ENCODE results near the gene DHRSX.
"Not testable (repeated sequence)": the region's sequence is repeated elsewhere in the genome, so short reads cannot be mapped to it uniquely, and the experiment has no call there.

DHRSX gene

GRCh38 chrX:2474963-2475726, 25.6 kb downstream of the DHRSX start:
- DNase-seq (ENCODE audit: low read depth) = no peak

- no peak for DNase-seq (ENCODE audit: low read depth)
Observed at GRCh38 chrX:2474280-2474962, 26.4 kb downstream of the DHRSX start.

GRCh38 chrX:2473064-2473463, 27.7 kb downstream of the DHRSX start:
- DNase-seq (ENCODE audit: low read depth) = not testable (repeated sequence)

GRCh38 chrX:2471641-2472040, 29.1 kb downstream of the DHRSX start:
- no peak for DNase-seq (ENCODE audit: low read depth)

DNA sequence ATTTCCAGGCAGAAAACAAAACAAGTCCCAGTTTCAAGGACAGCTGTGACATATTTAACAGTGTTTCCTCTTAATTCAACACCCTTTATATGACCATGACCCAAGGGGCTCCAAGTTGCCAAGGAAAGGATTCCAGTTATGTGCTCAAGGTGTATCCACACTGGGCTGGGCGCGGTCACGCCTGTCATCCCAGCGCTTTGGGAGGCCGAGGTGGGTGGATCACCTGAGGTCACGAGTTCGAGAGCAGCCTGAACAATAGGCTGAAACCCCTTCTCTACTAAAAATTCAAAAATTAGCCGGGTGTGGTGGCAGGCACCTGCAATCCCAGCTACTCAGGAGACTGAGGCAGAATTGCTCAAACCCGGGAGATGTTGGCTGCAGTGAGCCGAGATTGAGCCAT, 29.6 kb downstream of the DHRSX start:
- not testable (repeated sequence) for DNase-seq (ENCODE audit: low read depth)

DNA sequence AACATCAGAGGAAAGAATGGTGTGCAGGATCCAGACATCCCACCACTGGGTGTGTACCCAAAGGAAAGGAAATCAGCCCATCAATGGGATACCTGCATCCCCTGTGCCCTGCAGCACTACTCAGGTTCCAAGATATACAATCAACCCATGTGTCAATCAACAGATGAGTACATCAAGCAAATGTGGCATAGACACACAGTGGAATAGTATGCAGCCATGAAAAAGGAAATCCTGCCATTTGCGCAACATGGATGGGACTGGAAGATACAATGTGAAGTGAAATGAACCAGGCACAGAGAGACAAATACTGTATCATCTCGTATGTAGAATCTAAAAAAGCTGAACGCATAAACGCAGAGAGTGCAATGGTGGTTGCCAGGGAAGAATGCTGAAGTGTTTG, 30.9 kb downstream of the DHRSX start:
- not testable (repeated sequence) for DNase-seq (ENCODE audit: low read depth)

DNA sequence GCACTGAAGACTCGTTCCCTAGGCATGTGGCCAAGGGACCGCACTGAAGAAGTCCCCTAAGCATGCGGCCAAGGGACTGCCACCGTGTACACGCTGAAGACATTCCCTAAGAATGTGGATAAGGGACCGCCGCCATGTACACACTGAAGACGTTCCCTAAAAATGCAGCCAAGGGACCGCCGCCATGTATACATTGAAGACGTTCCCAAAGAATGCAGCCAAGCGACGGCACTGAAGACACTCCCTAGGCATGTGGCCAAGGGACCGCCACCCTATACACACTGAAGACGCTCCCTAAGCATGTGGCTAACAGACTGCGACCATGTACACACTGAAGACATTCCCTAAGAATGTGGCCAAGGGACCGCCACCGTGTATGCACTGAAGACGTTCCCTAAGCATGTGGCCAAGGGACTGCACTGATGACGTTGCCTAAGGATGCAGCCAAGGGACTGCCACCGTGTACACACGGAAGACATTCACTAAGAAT, 31.5 kb downstream of the DHRSX start:
- DNase-seq (ENCODE audit: low read depth) = no peak

DNA sequence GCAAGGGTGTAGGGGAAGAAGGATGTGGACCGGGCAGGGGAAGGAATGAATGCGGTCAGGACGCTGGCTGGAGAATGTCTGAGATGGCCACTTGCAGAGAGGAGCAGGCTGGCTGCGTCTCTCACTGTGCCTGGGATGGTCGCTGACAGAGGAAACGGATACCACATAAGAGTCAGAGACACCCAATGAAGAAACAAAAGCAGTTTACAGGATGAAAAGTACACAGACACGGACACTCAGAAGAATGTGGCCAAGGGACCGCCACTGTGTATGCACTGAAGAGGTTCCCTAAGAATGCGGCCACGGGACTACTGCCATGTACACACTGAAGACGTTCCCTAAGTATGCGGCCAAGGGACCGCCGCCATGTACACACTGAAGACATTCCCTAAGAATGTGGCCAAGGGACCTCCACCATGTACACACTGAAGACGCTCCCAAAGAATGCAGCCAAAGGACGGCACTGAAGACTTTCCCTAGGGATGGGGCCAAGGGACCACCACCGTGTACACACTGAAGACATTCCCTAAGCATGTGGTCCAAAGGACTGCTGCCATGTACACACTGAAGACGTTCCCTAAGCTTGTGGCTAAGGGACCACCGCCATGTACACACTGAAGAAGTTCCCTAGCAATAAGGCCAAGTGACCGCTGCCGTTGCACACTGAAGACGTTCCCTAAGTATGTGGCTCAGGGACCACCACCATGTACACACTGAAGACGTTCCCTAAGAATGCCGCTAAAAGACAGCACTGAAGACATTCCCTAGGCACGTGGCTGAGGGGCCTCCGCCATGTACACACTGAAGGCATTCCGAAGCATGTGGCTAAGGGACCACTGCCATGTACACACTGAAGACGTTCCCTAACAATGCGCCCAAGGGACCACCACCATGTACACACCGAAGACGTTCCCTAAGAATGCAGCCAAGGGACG, 32.2 kb downstream of the DHRSX start:
- no peak for DNase-seq (ENCODE audit: low read depth)

DNA sequence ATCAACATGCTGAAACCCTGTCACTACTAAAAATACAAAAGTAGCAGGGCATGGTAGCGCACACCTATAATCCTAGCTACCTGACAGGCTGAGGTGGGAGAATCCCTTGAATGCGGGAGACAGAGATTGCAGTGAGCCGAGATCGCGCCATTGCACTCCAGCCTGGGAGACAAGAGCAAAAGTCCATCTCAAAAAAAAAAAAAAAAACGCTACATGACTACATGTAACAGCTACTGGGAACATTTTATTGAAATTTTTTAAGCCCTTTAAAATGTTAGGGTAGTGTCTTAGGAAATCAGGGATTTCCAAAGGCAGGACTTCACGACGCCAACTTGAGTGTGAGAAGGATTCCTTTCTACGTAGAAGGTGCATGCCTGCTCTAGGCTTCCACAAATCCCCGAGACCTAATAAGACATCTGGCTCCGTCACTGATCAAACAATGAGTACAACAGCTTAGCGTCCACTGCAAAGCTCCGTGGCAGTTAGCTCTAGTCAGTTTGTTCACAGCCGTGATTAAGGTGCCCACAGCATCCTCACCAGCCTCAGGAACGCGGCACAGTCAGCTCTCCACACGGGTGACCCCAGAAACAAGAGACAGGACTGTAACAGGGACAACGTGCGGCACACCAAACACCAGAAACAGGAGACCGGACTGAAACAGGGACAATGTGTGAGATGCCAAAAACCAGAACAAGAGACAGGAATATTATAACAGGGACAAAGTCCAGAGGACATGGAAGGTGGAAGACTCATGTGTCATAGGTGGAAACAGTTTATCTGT, 33.7 kb downstream of the DHRSX start:
- DNase-seq (ENCODE audit: low read depth) = no peak

GRCh38 chrX:2464677-2465166, 36.1 kb downstream of the DHRSX start:
- DNase-seq (ENCODE audit: low read depth) = no peak

- no peak for DNase-seq (ENCODE audit: low read depth)
Observed at GRCh38 chrX:2463973-2464676, 36.7 kb downstream of the DHRSX start.

GRCh38 chrX:2463481-2463880, 37.3 kb downstream of the DHRSX start:
- not testable (repeated sequence) for DNase-seq (ENCODE audit: low read depth)

DNA sequence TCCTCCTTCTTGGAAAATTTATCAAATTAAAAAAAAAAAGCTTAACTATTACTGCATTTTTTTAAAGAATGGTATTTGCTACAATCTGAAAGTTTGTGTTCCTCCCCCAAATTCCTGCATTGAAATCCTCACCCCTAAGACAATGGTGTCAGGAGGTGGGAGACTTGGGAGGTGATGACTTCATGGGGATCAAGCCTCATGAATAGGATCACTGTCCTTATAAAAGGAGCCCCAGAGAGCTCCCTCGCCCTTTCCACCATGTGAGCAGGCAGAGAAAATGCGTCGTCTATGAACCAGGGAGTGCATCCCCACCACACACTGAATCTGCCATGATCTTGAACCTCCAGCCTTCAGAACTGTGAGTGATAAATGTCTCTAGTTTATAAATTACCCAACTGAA, 38.0 kb downstream of the DHRSX start:
- DNase-seq (ENCODE audit: low read depth) = no peak

GRCh38 chrX:2462074-2462473, 38.7 kb downstream of the DHRSX start:
- no peak for DNase-seq (ENCODE audit: low read depth)

GRCh38 chrX:2461711-2462016, 39.1 kb downstream of the DHRSX start:
- no peak for DNase-seq (ENCODE audit: low read depth)

DNA sequence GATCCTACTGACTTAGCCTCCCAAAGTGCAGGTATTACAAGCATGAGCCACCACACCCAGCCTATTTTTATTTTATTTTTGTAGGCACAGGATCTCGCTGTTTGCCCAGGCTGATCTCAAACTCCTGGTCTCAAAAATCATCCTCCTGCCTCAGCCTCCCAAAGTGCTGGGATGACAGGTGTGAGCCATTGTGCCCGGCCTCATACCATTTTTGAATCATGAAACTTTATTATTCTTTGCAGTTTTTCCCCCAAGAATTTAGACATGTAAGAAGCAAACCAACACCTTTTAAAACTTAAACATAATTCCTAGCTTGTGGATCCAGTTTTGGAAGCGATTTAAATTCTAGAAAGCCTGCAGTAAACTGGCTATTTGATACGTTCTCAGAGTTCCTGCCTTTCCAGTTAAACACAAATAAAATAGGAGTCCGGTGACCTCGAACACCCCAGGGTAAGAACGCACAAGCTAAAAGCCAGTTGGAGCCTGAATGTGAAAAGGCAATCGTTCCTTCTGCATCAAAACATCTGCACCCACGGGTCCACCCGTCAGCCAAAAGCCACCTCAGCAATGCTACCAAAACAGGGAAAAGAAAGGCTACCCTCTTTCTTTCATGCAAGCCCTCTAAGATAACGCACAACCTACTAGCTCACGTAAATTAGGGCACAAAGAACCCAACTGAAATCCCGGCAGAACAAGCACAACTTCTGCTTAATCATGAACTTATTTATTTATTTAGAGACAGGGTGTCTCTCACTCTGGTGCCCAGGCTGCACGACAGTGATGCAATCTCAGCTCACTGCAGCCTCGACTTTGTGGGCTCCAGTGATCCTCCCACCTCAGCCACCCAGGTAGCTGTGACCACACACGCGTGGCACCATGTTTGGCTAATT, 39.7 kb downstream of the DHRSX start:
- not testable (repeated sequence) for DNase-seq (ENCODE audit: low read depth)

DNA sequence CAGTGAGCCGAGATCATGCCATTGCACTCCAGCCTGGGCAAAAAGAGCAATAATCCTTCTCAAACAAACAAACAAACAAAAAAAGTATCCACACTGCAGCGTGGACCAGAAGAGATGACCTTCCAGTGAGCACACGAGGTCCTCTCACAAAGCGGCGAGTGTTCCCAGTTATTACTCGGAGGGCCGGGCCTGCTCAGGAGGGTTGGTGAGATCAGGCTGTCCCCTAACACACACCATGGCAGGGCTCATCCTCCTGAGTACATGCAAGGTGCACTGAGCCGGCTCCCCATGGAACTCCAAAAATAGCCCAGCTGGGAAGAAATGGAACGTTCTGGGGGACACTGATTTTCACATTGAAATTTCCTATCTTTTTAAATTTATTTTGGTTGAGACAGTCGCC, 40.7 kb downstream of the DHRSX start:
- not testable (repeated sequence) for DNase-seq (ENCODE audit: low read depth)

- no peak for DNase-seq (ENCODE audit: low read depth)
Observed at GRCh38 chrX:2458309-2458708, 42.5 kb downstream of the DHRSX start.

- DNase-seq (ENCODE audit: low read depth) = no peak
Observed at GRCh38 chrX:2457289-2458133, 43.3 kb downstream of the DHRSX start.
